HEK293 (cell line): ENCODE data around the gene CNPY2.

Experiments
- CTCF ChIP-seq: fragments of 450-650 bp; formaldehyde crosslinking; IDR thresholded peaks from 2 replicates; pipeline ENCODE4 v1.5.1; 2016; ENCODE audit warnings: missing biosample characterization, missing genetic modification characterization
- SP2 ChIP-seq: fragments of 450-650 bp; formaldehyde crosslinking; IDR thresholded peaks from 2 replicates; pipeline ENCODE4 v1.5.1; 2016; ENCODE audit warnings: missing biosample characterization, missing genetic modification characterization
- YY1 ChIP-seq: fragments of 450-650 bp; formaldehyde crosslinking; IDR thresholded peaks from 2 replicates; pipeline ENCODE4 v1.5.1; 2018; ENCODE audit warnings: missing biosample characterization, missing genetic modification characterization
- ZBTB1 ChIP-seq: fragments of 450-650 bp; formaldehyde crosslinking; IDR thresholded peaks from 2 replicates; pipeline ENCODE4 v1.5.1; 2016; ENCODE audit warnings: missing biosample characterization, missing genetic modification characterization
- ZFHX2 ChIP-seq: fragments of 450-650 bp; formaldehyde crosslinking; conservative IDR thresholded peaks from 2 replicates; pipeline ENCODE4 v1.5.1; 2016; ENCODE audit warnings: missing biosample characterization, missing genetic modification characterization
- ZNF23 ChIP-seq: fragments of 450-650 bp; formaldehyde crosslinking; IDR thresholded peaks from 2 replicates; pipeline ENCODE4 v1.5.1; 2016; ENCODE audit warnings: missing biosample characterization, missing genetic modification characterization, borderline replicate concordance
- ZNF26 ChIP-seq: fragments of 450-650 bp; formaldehyde crosslinking; IDR thresholded peaks from 2 replicates; pipeline ENCODE4 v1.5.1; 2016; ENCODE audit warnings: missing biosample characterization, missing genetic modification characterization
- ZNF624 ChIP-seq: fragments of 450-650 bp; formaldehyde crosslinking; IDR thresholded peaks from 2 replicates; pipeline ENCODE4 v1.5.1; 2017; ENCODE audit warnings: missing biosample characterization, missing genetic modification characterization
- ZNF777 ChIP-seq: fragments of 450-650 bp; formaldehyde crosslinking; IDR thresholded peaks from 2 replicates; pipeline ENCODE4 v1.5.1; 2017; ENCODE audit warnings: missing biosample characterization, missing genetic modification characterization, borderline replicate concordance

- TF ChIP-seq CTCF (tag by site-specific recombination), result no peak
- TF ChIP-seq ZFHX2 (tag by site-specific recombination), result no peak
- no peak for TF ChIP-seq ZNF23 (tag by site-specific recombination)
- TF ChIP-seq ZNF624 (tag by site-specific recombination), result no peak
- TF ChIP-seq ZNF777 (tag by site-specific recombination), result no peak
- TF ChIP-seq YY1 (tag by site-specific recombination), result no peak
- TF ChIP-seq SP2 (tag by site-specific recombination), result no peak
- TF ChIP-seq ZNF26 (tag by site-specific recombination), result no peak
- no peak for TF ChIP-seq ZBTB1 (tag by site-specific recombination)
These were observed 8.4 kb upstream of the CNPY2 start for GRCh38 chr12:56324206-56324605.
